ENCODE measurements around the gene FARS2. TPM values are rescaled to one million over a fixed set of nuclear protein-coding genes. Genes with fewer than 3 reads are reported as not detected.

Gene FARS2
- total RNA-seq, 4 donors from 2014 or later: 8.3 to 18.5 (median 13.0) TPM

GRCh38 chr6:5278047-5278446, 16.7 kb downstream of the FARS2 start:
- no peaks in the 10 kb centered on the region for H3K36me3 ChIP-seq
- no peak overlapping the region for H3K4me3 ChIP-seq
- DNase-seq: no peak
- TF ChIP-seq, protein P1, sequence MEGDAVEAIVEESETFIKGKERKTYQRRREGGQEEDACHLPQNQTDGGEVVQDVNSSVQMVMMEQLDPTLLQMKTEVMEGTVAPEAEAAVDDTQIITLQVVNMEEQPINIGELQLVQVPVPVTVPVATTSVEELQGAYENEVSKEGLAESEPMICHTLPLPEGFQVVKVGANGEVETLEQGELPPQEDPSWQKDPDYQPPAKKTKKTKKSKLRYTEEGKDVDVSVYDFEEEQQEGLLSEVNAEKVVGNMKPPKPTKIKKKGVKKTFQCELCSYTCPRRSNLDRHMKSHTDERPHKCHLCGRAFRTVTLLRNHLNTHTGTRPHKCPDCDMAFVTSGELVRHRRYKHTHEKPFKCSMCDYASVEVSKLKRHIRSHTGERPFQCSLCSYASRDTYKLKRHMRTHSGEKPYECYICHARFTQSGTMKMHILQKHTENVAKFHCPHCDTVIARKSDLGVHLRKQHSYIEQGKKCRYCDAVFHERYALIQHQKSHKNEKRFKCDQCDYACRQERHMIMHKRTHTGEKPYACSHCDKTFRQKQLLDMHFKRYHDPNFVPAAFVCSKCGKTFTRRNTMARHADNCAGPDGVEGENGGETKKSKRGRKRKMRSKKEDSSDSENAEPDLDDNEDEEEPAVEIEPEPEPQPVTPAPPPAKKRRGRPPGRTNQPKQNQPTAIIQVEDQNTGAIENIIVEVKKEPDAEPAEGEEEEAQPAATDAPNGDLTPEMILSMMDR (IDR thresholded peaks at IDR 0.05): no peak
- TF ChIP-seq POLR2A (IDR thresholded peaks at IDR 0.05): no peak
- H3K4me1 ChIP-seq: no peaks in the 10 kb centered on the region
- H3K27me3 ChIP-seq: no peaks in the 10 kb centered on the region
- H3K9me3 ChIP-seq: no peaks in the 10 kb centered on the region
- WGBS, 2 donors: 77 to 87% methylated on average over 5 of the region's 5 CpGs
- intact Hi-C loops (cut with DNase I): no loop called here
- no peak overlapping the region for H3K27ac ChIP-seq

- Histone ChIP-seq H3K27me3 (no peaks in the 10 kb centered on the region), H3K27ac (no peak overlapping the region), H3K4me3 (no peak overlapping the region), H3K36me3 (no peaks in the 10 kb centered on the region), H3K4me1 (no peaks in the 10 kb centered on the region), H3K9me3 (no peaks in the 10 kb centered on the region)
- TF ChIP-seq, protein P1 (IDR thresholded peaks at IDR 0.05): no peak
- no peak for TF ChIP-seq POLR2A (IDR thresholded peaks at IDR 0.05)
- no peak for DNase-seq
- 75 to 88% methylated on average over 2 to 3 of the region's 3 CpGs for WGBS, 2 donors
- intact Hi-C loops (cut with DNase I): no loop called here
Observed at GRCh38 chr6:5278565-5279120, 17.3 kb downstream of the FARS2 start.

GRCh38 chr6:5279891-5280338, 18.6 kb downstream of the FARS2 start:
- no peak overlapping the region for H3K27ac ChIP-seq
- no peaks in the 10 kb centered on the region for H3K27me3 ChIP-seq
- H3K9me3 ChIP-seq: no peaks in the 10 kb centered on the region
- no peak for DNase-seq
- 87 to 95% methylated on average over 2 of the region's 2 CpGs for WGBS, 2 donors
- H3K36me3 ChIP-seq: no peaks in the 10 kb centered on the region
- TF ChIP-seq POLR2A (IDR thresholded peaks at IDR 0.05): no peak
- TF ChIP-seq, protein P1 (IDR thresholded peaks at IDR 0.05): no peak
- H3K4me1 ChIP-seq: no peaks in the 10 kb centered on the region
- no peak overlapping the region for H3K4me3 ChIP-seq
- intact Hi-C loops (cut with DNase I): no loop called here

DNA sequence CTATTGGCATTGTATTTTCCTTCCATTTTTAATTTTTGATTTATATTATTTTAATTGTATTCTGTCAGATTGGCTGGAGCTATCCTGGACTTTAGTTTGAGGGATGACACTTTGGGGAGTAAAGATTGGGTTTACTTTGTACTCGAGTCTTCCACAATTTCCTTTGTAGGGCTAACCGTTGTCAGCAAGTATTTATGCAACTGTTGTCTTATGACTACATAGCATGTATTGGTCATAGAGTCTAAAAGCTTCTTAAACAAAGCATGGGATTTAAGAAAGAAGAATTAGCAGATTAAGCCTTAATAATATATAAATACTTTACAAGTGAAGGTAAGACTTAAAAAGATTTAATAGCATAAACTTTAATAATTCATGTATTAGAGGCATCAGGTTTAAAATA, 19.6 kb downstream of the FARS2 start:
- TF ChIP-seq, protein P1 (IDR thresholded peaks at IDR 0.05): no peak
- no peak for TF ChIP-seq POLR2A (IDR thresholded peaks at IDR 0.05)
- no peaks in the 10 kb centered on the region for H3K27me3 ChIP-seq
- H3K27ac ChIP-seq: no peak overlapping the region
- no peaks in the 10 kb centered on the region for H3K4me1 ChIP-seq
- no peak for DNase-seq
- 41 to 42% methylated on average over 2 of the region's 2 CpGs for WGBS, 2 donors
- intact Hi-C loops (cut with DNase I): no loop called here
- H3K4me3 ChIP-seq: no peak overlapping the region
- H3K36me3 ChIP-seq: no peaks in the 10 kb centered on the region
- H3K9me3 ChIP-seq: no peaks in the 10 kb centered on the region

DNA sequence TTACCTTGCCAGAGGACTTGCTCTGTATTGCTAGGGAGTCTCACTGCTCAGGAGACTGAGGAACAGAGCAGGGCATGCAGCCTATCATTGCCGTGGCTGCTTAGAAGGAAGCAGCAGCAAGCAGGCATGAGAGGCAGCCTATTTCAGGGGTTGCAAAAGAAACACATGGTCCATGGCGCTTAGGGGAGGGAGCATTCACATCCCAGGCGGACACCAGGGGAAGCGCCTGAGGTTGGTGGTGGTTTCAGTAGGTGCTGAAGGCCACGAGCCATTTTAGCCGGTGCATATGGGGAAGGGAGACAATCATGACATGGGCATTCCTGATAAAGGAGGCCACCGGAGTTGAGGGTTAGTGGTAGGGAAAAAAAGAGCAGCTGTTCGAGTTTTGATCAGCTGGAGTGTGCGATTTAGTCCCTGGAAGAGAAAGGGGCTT, 20.9 kb downstream of the FARS2 start:
- 84 to 86% methylated on average over 9 of the region's 9 CpGs for WGBS, 2 donors
- no peaks in the 10 kb centered on the region for H3K9me3 ChIP-seq
- no peak overlapping the region for H3K4me3 ChIP-seq
- H3K36me3 ChIP-seq: no peaks in the 10 kb centered on the region
- DNase-seq: no peak
- intact Hi-C loops (cut with DNase I): no loop called here
- no peak overlapping the region for H3K27ac ChIP-seq
- no peaks in the 10 kb centered on the region for H3K27me3 ChIP-seq
- H3K4me1 ChIP-seq: peaks cover 0 to 5% (median 4%) of the 10 kb centered on the region in 3 donors
- TF ChIP-seq, protein P1 (IDR thresholded peaks at IDR 0.05): no peak

All from esophagus squamous epithelium (tissue), 5 donors.